IPS DF 19.7 (cell line): ENCODE measurements around the gene SYNPO.

ENCODE experiments used
- DNase-seq: peaks from one replicate; pipeline ENCODE4 v3.0.0-alpha.2; 2013; ENCODE audit warnings: low read depth, low spot score

The SYNPO gene

DNA sequence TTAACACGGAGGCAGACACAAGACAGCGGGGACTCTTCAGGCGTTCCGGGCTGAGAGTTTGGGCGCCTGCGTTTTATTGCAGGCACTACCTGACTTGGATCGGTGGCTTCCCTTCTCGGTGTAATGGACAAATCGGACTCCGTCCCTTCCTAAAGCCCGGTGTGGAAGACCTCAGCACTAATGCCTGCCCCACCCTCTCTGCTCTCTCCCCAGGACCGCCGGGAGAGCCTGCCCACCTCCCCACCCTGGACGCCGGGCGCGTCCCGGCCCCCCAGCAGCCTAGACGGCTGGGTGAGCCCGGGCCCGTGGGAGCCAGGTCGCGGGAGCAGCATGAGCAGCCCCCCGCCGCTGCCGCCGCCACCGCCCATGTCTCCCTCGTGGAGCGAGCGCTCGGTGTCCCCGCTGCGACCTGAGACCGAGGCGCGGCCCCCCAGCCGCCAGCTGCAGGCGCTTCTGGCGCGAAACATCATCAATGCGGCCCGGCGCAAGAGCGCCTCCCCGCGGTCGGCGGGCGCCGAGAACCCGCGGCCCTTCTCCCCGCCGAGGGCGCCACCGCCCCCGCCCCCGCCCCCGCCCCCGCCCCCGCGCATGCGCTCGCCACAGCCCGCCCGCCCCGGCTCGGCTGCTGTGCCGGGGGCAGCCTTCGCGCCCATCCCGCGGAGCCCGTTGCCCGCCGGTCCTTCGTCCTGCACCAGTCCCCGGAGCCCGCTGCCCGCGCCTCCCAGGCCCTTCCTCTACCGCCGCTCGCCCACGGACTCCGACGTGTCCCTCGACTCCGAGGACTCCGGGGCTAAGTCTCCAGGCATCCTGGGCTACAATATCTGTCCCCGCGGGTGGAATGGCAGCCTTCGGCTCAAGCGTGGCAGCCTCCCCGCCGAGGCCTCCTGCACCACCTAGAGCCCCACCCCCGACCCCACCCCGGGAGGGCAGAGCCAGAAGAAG lies 16.0 kb downstream of the SYNPO start:
- no peak for DNase-seq

DNA sequence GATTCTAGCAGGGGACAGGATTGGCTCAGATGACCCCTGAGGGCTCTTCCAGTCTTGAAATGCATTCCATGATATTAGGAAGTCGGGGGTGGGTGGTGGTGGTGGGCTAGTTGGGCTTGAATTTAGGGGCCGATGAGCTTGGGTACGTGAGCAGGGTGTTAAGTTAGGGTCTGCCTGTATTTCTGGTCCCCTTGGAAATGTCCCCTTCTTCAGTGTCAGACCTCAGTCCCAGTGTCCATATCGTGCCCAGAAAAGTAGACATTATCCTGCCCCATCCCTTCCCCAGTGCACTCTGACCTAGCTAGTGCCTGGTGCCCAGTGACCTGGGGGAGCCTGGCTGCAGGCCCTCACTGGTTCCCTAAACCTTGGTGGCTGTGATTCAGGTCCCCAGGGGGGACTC lies 17.7 kb downstream of the SYNPO start:
- no peak for DNase-seq

DNA sequence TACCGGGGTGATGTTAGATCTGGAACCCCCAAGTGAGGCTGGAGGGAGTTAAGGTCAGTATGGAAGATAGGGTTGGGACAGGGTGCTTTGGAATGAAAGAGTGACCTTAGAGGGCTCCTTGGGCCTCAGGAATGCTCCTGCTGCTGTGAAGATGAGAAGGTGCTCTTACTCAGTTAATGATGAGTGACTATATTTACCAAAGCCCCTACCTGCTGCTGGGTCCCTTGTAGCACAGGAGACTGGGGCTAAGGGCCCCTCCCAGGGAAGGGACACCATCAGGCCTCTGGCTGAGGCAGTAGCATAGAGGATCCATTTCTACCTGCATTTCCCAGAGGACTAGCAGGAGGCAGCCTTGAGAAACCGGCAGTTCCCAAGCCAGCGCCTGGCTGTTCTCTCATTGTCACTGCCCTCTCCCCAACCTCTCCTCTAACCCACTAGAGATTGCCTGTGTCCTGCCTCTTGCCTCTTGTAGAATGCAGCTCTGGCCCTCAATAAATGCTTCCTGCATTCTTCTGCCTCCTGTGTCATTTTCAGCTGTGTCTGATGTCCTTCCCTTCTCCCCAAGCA lies 18.3 kb downstream of the SYNPO start:
- no peak for DNase-seq

DNA sequence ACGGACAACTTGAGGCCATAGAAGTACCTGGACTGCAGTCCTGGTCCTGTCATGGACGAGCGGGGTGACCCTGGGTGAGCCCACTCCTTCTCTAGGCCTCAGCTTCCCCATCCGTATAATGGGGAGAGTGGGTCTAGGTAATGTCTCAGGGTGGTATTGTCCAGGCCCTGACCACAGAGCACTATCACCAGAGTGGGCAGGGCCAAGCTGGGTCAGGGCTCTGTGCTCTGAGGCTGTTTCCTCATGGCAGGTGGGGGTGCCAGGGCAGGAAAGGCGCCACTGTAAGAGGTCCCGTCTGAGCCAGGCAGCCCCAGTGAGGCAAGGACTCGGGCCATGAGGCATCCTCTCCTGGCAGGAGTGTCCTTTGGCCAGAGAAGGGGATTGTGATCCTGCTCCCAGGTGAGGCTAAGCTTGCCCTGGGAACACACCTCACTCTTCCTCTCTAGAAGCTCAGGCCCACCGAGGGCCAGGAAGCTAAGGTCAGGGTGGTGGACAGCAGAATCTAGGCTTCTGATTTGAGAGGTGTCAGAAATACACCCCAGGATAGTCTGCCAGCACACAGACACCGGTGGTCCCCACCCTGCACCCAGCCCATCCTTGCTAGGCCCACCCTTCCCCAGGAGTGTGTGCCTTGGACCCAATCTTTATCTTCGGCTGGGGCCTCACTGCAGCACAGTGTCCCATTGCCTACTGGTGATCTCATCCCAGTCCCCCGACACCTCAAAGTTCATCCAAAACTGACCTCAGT lies 19.1 kb downstream of the SYNPO start:
- no peak for DNase-seq

DNA sequence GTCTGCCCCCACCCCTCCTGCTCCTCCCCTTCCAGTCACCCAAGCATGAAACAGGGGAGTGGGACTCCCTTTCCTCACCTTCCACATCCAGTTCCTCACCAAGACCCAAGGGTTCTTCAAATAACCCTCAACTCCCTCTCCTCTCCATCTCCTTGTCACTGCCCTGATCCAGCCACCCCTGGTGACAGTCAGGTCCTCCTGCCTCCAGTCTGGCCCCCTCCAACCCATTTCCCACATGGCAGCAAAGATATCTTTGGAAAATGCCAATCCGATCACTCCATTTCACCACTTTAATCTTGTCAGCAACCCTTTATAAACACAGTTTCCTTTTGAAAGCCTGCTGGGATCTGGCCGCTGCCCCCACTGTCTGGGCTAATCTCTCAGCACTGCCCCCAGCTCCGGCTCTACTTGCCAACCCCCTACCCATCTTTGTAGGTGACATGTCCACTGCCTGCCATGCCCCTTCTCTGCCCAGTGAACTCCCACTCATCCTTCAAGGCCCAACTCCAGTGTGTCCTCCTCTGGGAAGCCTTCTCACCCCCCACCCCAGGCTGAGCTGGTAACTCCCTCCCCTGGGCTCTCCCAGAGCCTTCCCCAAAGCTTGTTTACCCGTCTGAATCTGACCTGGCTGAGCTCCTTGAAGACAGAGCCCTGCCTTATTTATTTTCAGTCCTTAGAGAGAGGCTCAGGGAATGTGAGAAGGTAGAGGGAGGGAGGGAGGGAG lies 19.8 kb downstream of the SYNPO start:
- DNase-seq: no peak

DNA sequence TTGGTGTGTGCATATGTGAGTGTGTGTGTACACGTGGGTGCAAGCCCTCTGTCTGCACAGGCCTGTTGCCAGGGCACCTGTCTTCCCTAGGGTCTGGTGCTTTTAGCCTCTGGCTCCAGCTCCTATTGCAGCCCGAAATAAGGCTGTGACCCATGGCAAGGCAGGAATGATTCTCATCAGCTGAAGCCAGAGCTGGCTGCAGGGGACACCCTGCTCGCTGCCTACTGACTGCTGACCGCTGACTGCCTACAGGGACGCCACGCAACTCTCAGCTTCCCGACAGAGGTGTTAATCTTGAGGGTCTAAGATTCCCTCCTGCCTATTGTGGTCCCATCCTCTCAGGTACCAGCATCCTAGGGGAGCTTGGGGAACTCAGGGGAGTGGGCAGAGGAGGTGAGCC lies 20.6 kb downstream of the SYNPO start, which contains the start of gene MYOZ3:
Gene MYOZ3 (plus strand): TSS at position 166 of the 400 bp plus-strand sequence. CDS start 1,691 bp downstream, outside the sequence.
- DNase-seq: no peak

DNA sequence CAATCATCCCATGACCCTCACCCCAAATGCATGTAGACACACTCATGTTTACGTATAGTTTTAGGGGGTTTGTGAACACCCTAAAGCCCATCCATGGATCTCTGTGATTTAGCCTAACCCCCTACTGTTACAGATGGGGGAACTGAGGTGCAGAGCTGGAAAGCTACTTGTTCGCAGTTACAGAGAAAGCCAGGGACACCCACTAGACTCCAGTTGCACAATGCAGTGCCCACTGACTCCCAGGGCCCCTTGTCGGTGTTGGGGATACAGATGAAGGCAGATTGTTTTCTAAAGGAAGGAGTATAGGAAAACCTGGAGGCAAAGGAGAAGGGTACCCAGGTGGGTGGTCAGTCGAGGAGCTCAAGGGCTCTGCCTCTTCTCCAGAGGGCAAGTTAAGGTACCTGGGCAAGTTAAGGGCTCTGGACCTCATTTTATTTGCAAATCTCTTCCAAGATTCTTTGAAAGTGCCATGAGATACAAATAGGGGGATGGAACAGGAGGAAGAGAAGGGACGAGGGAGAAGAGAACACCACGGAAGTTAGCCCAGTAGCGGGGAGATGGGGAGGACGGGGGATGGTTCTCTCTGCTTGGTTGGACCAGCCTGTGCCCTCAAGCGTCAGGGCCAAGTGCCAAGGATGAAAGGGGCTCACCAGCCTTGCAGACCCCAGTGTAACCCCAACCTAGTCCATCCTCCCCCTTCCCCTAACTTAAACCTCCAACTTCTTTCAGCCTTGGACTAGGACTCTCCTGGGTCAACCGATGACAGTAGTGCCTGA lies 21.5 kb downstream of the SYNPO start:
- no peak for DNase-seq

DNA sequence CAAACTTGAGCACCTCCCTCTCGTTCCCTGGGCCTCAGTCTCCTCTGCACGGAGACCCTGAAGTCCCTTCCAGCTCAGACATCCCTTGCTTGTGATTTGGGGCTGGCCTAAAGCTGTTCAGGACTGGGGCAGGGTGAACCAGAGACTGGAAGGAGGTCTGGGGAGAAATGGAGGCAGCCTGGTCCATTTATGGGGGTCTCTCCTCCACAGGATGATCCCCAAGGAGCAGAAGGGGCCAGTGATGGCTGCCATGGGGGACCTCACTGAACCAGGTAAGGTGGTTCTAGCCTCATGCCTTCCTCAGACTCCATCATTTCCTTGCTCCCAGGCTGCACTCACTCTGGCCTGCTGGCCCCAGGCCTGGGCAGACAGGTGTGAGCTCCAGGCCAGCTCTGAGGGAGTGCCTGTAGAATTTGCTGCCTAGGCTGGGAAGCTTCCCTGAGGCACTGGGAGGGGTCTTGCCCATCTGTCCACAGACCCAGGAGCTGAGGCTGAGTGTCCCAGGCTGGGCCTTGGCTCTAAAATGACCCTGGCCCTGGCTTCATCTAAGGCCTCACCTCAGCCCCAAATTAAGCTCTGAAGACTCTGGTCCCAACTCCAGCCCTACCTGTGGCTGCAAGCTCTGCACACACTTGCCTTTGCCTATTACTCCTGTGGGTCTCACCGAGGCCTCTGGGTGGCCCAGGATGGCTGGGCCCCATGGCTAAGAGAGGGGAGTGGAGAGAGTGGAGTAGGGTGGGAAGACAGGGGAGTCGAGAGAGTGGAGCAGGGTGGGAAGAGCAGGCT lies 22.5 kb downstream of the SYNPO start:
- no peak for DNase-seq

DNA sequence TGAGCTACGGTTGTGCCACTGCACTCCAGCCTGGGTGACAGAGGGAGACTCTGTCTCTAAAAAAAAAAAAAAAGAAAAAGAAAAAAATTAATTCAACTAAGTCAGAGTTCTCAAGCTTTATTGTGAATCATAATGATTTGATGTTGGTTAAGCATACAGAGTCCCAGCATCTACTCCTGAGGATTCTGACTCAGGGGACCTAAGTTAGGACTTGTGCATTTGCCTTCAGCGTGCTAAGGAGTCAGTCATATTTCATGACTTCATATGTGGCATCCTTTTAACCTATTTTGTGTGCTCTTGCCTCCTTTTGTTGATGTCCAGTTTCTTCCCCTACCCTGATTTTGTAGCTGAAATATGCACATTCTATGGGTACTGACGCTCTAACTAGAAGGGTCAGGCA lies 23.5 kb downstream of the SYNPO start:
- DNase-seq: no peak

DNA sequence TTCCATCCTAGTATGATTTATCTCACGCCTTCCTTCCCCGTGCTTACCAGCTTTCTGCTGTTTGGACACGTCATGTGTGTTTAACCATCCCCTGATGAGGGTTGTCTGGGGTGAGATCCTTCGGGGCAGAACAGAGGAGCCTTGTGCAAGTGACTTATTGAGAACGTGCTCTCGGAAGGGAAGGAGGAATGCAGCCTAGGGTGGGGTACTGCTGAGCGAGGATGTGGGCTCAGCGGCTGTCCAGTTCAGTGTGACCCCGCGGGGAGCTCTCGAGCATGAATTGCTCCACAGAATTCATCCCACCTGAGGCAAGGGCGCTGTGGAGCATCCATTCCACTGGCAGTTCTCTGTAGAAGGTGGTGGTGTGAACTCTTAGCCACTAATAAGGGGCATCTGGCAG lies 24.6 kb downstream of the SYNPO start:
- no peak for DNase-seq

DNA sequence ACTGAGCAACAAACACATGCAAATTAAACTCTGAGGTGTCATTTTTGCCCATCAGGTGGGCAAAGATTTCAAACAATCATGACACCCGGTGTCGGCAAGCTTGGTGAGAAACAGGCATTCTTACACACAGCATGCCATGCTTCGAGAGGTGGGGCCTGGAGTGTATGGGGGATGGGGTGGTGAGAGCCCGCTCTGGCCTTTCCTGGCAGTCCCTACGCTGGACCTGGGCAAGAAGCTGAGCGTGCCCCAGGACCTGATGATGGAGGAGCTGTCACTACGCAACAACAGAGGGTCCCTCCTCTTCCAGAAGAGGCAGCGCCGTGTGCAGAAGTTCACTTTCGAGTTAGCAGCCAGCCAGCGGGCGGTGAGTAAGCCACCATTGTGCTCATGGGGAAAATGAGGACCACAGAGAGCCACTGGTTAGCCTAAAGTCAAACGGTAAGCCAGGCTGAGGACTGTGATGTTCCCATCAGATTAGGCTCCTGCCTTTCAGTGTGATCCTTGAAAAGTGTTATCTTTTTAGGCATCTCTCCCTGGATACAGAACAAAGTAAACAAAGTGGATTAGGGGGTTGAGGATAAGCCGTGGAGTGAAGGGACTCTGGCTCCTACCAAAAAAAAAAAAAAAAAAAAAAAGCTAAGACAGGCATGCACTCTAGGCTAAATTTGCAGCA lies 30.0 kb downstream of the SYNPO start:
- DNase-seq: no peak

DNA sequence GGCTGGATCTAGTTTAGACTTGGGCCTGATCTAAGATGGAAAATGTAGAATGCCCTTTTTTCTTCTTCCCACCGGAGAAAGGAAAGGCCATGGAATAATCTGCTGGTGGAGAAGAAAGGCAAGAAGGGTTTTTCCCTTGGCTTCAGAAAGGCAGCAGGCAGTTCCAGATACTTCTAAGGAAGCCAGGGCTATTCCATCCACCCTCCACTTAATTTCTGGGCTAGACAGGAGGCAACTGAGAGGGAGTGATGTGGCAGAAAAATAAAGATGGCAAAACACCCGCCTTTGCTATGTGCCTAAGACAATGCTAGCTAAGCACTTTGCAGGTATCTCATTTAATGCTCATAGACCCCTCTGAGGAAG lies 30.5 kb downstream of the SYNPO start:
- no peak for DNase-seq

DNA sequence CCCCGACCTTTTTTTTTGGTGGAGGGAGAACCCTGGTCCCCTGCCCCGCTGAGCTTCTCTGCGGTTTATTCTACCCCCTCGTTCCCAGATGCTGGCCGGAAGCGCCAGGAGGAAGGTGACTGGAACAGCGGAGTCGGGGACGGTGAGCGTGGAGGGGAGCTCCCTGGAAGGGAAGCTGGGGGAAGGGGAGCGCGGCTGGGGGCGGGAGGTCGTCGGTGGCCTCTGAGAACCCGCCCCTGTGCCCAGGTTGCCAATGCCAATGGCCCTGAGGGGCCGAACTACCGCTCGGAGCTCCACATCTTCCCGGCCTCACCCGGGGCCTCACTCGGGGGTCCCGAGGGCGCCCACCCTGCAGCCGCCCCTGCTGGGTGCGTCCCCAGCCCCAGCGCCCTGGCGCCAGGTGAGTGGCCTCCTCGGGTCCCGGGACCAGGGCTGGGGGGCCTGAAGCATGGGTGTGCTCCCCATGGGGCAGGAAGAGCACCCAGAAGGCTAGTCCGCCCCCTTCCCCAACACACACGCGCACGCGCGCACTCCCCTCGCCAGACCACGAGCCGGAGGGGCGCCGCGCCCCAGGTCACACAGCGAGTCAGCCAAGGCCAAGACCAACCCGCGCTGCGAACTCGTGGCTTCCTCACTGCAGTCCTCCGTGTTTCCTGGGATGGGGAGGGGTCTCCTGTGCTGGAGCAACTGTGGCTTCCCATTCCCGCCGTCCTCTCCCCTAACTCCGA lies 31.2 kb downstream of the SYNPO start:
- no peak for DNase-seq

DNA sequence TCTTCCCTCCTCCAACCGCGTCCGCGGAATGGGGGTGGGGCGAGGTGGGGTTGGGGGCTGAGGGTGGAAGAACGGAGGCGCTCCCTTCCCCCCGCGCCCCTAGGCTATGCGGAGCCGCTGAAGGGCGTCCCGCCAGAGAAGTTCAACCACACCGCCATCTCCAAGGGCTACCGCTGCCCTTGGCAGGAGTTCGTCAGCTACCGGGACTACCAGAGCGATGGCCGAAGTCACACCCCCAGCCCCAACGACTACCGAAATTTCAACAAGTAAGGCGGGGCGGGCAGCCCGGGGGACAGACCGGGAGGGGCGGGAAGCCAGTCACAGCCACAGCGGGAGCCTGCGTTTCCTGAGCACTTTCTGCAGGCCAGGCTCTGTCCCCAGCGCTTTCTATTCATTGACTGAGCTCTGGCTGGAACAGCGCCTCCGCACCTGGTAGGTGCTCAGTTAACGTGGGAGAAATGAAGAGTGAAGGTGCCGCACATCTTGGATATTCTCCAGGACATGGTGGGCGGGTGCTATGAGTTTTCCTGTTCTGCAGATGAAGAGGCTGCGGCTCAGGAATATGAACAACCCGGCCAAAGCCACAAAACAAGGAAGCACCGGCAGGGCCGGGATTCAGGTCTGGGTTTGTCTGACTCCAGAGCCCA lies 31.9 kb downstream of the SYNPO start:
- DNase-seq: no peak

DNA sequence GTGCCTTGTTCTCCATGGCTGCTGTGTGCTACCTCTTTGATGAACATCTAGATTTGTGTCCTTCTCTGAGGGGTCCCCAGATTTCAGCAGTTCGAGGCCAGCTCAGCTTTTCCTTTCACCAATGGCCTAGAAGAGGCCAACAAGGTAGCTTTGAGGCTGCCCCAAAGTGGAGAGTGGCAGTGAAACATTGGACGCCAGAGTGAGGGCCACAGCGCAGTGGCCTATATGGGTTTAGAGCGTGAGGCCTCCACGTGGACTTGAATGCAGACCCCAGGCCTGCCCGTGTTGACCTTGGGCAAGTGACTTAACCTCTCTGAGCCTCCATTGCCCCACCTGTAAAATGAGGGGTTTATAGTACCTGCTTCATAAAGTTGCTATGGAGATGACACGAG lies 32.4 kb downstream of the SYNPO start:
- DNase-seq: no peak

DNA sequence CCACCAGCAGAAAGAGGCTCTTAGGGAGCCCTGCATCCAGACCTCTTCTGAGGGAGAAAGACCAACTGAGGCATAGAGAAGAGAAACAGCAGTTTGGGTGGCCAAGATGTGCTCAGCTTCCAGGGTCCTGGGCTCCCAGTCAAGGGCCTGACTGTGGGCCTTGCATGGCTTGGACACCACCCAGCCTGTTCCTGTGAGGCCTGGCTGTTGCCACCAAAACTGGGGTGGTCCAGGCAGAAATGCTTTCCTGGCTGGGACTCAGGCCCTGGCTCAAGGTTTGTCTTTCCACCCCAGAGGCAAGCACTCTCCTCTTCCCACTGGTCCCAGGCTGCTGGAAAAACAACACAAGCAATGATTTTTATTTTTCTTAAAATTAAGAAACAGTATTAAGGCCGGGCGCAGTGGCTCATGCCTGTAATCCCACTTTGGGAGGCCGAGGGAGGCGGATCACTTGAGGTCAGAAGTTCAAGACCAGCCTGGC lies 33.9 kb downstream of the SYNPO start:
- no peak for DNase-seq

DNA sequence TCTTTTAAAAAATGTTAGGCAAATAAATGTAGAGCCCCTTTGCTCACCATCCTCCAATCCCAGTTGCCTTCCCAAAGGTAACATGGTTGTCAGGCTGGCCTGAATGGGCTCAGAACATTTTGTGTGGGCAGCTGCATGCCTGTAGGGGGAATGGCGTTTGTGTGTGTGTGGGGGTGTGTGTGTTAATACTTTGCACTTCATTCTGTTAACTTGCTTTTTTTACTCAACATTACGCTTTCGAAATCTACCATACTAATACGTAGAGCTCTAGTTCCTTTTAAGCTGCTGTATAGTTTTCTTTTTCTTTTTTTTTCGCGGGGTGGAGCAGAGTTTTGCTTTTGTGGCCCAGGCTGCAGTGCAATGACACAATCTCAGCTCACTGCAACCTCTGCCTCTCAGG lies 34.6 kb downstream of the SYNPO start:
- DNase-seq: no peak

DNA sequence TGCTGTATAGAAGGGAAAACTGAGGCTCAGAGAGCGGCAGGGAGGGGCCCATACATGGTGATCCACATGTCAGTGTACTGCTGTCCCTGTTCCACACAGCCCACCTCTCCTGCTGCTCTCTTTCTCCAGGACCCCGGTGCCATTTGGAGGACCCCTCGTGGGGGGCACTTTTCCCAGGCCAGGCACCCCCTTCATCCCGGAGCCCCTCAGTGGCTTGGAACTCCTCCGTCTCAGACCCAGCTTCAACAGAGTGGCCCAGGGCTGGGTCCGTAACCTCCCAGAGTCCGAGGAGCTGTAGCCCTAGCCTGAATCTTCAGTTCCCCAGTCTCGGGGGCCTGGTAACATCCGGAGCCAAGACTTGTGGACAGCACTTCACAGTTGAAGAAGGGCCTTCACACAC lies 36.1 kb downstream of the SYNPO start:
- no peak for DNase-seq
